H1 (cell line): ENCODE results near the gene ZBTB7A. TPM values are rescaled to one million over a fixed set of nuclear protein-coding genes. Genes with fewer than 3 reads are reported as not detected.

Source experiments
- CTCF ChIA-PET: fragments of 300-600 bp; sonication (Branson Sonifier 250); formaldehyde crosslinking; loops from one replicate; lab custom pipeline; 2021; ENCODE audit not compliant: partially characterized antibody; lab: Charles Lee
- POLR2A ChIA-PET: fragments of 300-600 bp; sonication (Branson Sonifier 250); formaldehyde crosslinking; loops from one replicate; lab custom pipeline; 2021; ENCODE audit warnings: inconsistent platforms; ENCODE audit not compliant: partially characterized antibody; lab: Charles Lee
- DNase-seq, 2 experiments: peaks; one replicate each; pipeline versions ENCODE4 v3.0.0 to v3.0.0-alpha.2; 2010 to 2022; ENCODE audit warnings: low spot score in 2 of 2, low read depth in 1 of 2, mixed read lengths in 1 of 2
- FAIRE-seq: peaks from 2 replicates; lab custom pipeline; 2011; peaks lifted over from hg19 to GRCh38; lab: Jason Lieb, UNC
- H2AFZ ChIP-seq: 2 replicates; pipeline ENCODE4 v1.8.1; 2012; ENCODE audit warnings: low read length, inconsistent platforms
- H2AK5ac ChIP-seq: 2 replicates; pipeline ENCODE4 v1.6.1; 2013; ENCODE audit warnings: low read depth, low read length
- H2BK120ac ChIP-seq: replicated peaks from 2 replicates; pipeline ENCODE3; 2013; ENCODE audit warnings: low read depth, low read length, inconsistent platforms
- H2BK12ac ChIP-seq: 2 replicates; pipeline ENCODE4 v1.6.1; 2013; ENCODE audit warnings: low read depth, low read length
- H2BK15ac ChIP-seq: 2 replicates; pipeline ENCODE4 v1.6.1; 2013; ENCODE audit warnings: low read length
- H2BK20ac ChIP-seq: 2 replicates; pipeline ENCODE4 v1.6.1; 2013; ENCODE audit warnings: low read length
- H2BK5ac ChIP-seq: 2 replicates; pipeline ENCODE4 v1.6.1; 2013; ENCODE audit warnings: low read depth, low read length
- H3K14ac ChIP-seq: 2 replicates; pipeline ENCODE4 v1.6.1; 2013; ENCODE audit warnings: inconsistent platforms; ENCODE audit not compliant: insufficient read length
- H3K18ac ChIP-seq: 2 replicates; pipeline ENCODE4 v1.6.1; 2013; ENCODE audit warnings: low read length; ENCODE audit errors: extremely low read depth
- H3K23ac ChIP-seq: 2 replicates; pipeline ENCODE4 v1.6.1; 2013; ENCODE audit warnings: inconsistent platforms; ENCODE audit not compliant: insufficient read length
- H3K23me2 ChIP-seq: 2 replicates; pipeline ENCODE4 v1.6.1; 2013; ENCODE audit warnings: low read depth, low read length
- H3K27ac ChIP-seq: 2 replicates; pipeline ENCODE4 v1.6.1; 2011; ENCODE audit warnings: low read depth, low read length, inconsistent platforms
- H3K27me3 ChIP-seq, 4 experiments: replicated peaks in 1 of 4; 1 replicate in 1 of 4; 2 replicates in 3 of 4; pipeline versions ENCODE4 v1.6.1 to v1.8.1; 2011 to 2013; ENCODE audit warnings: low read length in 3 of 4, mild to moderate bottlenecking in 3 of 4, inconsistent platforms in 2 of 4, mixed read lengths in 2 of 4, moderate library complexity in 1 of 4; ENCODE audit not compliant: control insufficient read depth in 3 of 4, insufficient read depth in 3 of 4; ENCODE audit errors: extremely low read depth in 1 of 4
- H3K36me3 ChIP-seq, 4 experiments: 2 replicates each; pipeline versions ENCODE4 v1.6.1 to v1.8.1; 2011 to 2013; ENCODE audit warnings: mild to moderate bottlenecking in 4 of 4, low read length in 3 of 4, moderate library complexity in 2 of 4, control low read depth in 1 of 4, inconsistent platforms in 1 of 4; ENCODE audit not compliant: insufficient read depth in 4 of 4, control insufficient read depth in 2 of 4
- H3K4ac ChIP-seq: replicated peaks from 2 replicates; pipeline ENCODE3; 2013; ENCODE audit warnings: low read length, low read depth, mixed read lengths, inconsistent platforms; ENCODE audit not compliant: insufficient read length
- H3K4me1 ChIP-seq, 4 experiments: replicated peaks in 1 of 4; 1 replicate in 1 of 4; 2 replicates in 3 of 4; pipeline versions ENCODE4 v1.6.1 to v1.8.1; 2011 to 2013; ENCODE audit warnings: low read length in 3 of 4, inconsistent platforms in 2 of 4, mixed read lengths in 1 of 4; ENCODE audit not compliant: insufficient read depth in 4 of 4, control insufficient read depth in 3 of 4
- H3K4me2 ChIP-seq, 2 experiments: 2 replicates each; pipeline versions ENCODE4 v1.6.1 to v1.8.1; 2011 to 2013; ENCODE audit warnings: low read depth in 2 of 2, low read length in 2 of 2, control low read depth in 1 of 2, inconsistent platforms in 1 of 2, mild to moderate bottlenecking in 1 of 2; ENCODE audit not compliant: insufficient read depth in 1 of 2
- H3K4me3 ChIP-seq, 4 experiments: fragments of 200-600, 300-600 bp in 1 of 4; sonication (generic), shearing (Covaris generic), sonication (Bioruptor Twin) in 1 of 4; 2 replicates each; pipeline versions ENCODE4 v1.5.1 to v1.8.1; 2011 to 2016; ENCODE audit warnings: low read length in 4 of 4, low read depth in 3 of 4, control low read depth in 2 of 4, inconsistent platforms in 2 of 4, mild to moderate bottlenecking in 2 of 4, mixed read lengths in 1 of 4, moderate library complexity in 1 of 4; ENCODE audit not compliant: insufficient read depth in 2 of 4; ENCODE audit errors: extremely low read depth in 1 of 4
- H3K56ac ChIP-seq: replicated peaks from 2 replicates; pipeline ENCODE3; 2013; ENCODE audit warnings: low read depth, mild to moderate bottlenecking, mixed read lengths, low read length, inconsistent platforms; ENCODE audit not compliant: insufficient read length
- H3K79me1 ChIP-seq: 2 replicates; pipeline ENCODE4 v1.6.1; 2013; ENCODE audit warnings: low read depth, low read length, control low read depth
- H3K79me2 ChIP-seq, 2 experiments: 2 replicates each; pipeline versions ENCODE4 v1.6.1 to v1.8.1; 2012 to 2013; ENCODE audit warnings: low read length in 2 of 2, mild to moderate bottlenecking in 2 of 2, inconsistent platforms in 1 of 2; ENCODE audit not compliant: insufficient read depth in 2 of 2, control insufficient read depth in 1 of 2
- H3K9ac ChIP-seq, 4 experiments: replicated peaks in 1 of 4; 1 replicate in 1 of 4; 2 replicates in 3 of 4; pipeline versions ENCODE4 v1.6.1 to v1.8.1; 2011 to 2013; ENCODE audit warnings: low read depth in 3 of 4, low read length in 3 of 4, control low read depth in 2 of 4, mild to moderate bottlenecking in 2 of 4, moderate library complexity in 2 of 4, inconsistent platforms in 1 of 4; ENCODE audit errors: extremely low read depth in 1 of 4
- H3K9me3 ChIP-seq, 2 experiments: 2 replicates each; pipeline versions ENCODE4 v1.6.1 to v1.8.1; 2012 to 2013; ENCODE audit warnings: mild to moderate bottlenecking in 2 of 2, moderate library complexity in 2 of 2, control low read depth in 1 of 2, inconsistent platforms in 1 of 2, low read depth in 1 of 2, low read length in 1 of 2, mixed read lengths in 1 of 2; ENCODE audit not compliant: insufficient read depth in 2 of 2
- H4K20me1 ChIP-seq, 2 experiments: replicated peaks in 1 of 2; 2 replicates each; pipeline versions ENCODE3 to v1.8.1; 2011 to 2013; ENCODE audit warnings: inconsistent platforms in 2 of 2, low read length in 2 of 2, mild to moderate bottlenecking in 1 of 2; ENCODE audit not compliant: insufficient read depth in 2 of 2, control insufficient read depth in 1 of 2
- H4K5ac ChIP-seq: 2 replicates; pipeline ENCODE4 v1.6.1; 2013; ENCODE audit warnings: low read length, low read depth, mixed read lengths, inconsistent platforms; ENCODE audit not compliant: insufficient read length
- H4K8ac ChIP-seq: 2 replicates; pipeline ENCODE4 v1.8.0; 2013; ENCODE audit warnings: mild to moderate bottlenecking, moderate library complexity, low read length, inconsistent platforms; ENCODE audit not compliant: insufficient read depth; ENCODE audit errors: extremely low read depth
- H4K91ac ChIP-seq: replicated peaks from 2 replicates; pipeline ENCODE3; 2013; ENCODE audit warnings: low read length, mixed read lengths, inconsistent platforms; ENCODE audit not compliant: insufficient read length
- BACH1 ChIP-seq: IDR thresholded peaks from 2 replicates; pipeline ENCODE4 v1.6.1; 2012; ENCODE audit warnings: low read length, improper control_type of control experiment
- FOSL1 ChIP-seq: IDR thresholded peaks from 2 replicates; pipeline ENCODE4 v1.6.1; 2011; ENCODE audit warnings: mild to moderate bottlenecking, low read depth, low read length, moderate library complexity; ENCODE audit not compliant: insufficient read depth
- GABPA ChIP-seq: IDR thresholded peaks from 2 replicates; pipeline ENCODE4 v1.6.1; 2011; ENCODE audit warnings: mild to moderate bottlenecking, low read length, moderate library complexity, borderline replicate concordance; ENCODE audit not compliant: insufficient read depth
- KDM4A ChIP-seq: IDR thresholded peaks from one replicate; pipeline ENCODE4 v1.7.1; 2012; ENCODE audit warnings: low read depth, mild to moderate bottlenecking, moderate library complexity, low read length, inconsistent platforms; ENCODE audit not compliant: severe bottlenecking
- MAFK ChIP-seq: IDR thresholded peaks from 2 replicates; pipeline ENCODE4 v1.6.1; 2012; ENCODE audit warnings: low read depth, mild to moderate bottlenecking, improper control_type of control experiment, low read length
- PHF8 ChIP-seq: fragments of 200-600 bp; sonication (generic); conservative IDR thresholded peaks from 2 replicates; pipeline ENCODE4 v1.7.1; 2012; ENCODE audit warnings: low read depth, mild to moderate bottlenecking, inconsistent platforms, low read length, moderate library complexity
- RXRA ChIP-seq: IDR thresholded peaks from 2 replicates; pipeline ENCODE4 v1.6.1; 2011; ENCODE audit warnings: low read depth, mild to moderate bottlenecking, low read length, moderate library complexity; ENCODE audit not compliant: insufficient read depth
- SIRT6 ChIP-seq: IDR thresholded peaks from one replicate; pipeline ENCODE4 v1.7.1; 2012; ENCODE audit warnings: low read length, inconsistent platforms
- SP4 ChIP-seq: IDR thresholded peaks from 2 replicates; pipeline ENCODE4 v1.6.1; 2012; ENCODE audit warnings: low read length, inconsistent platforms
- TAF1 ChIP-seq: IDR thresholded peaks from 2 replicates; pipeline ENCODE4 v1.6.1; 2011; ENCODE audit warnings: mild to moderate bottlenecking, low read depth, low read length
- ZNF274 ChIP-seq: IDR thresholded peaks from 2 replicates; pipeline ENCODE4 v1.7.0; 2012; ENCODE audit warnings: low read length, borderline replicate concordance; ENCODE audit errors: extremely low read depth
- WGBS, 2 experiments: shearing (Covaris generic) in 1 of 2; methylation state at CpG; one replicate each; pipeline versions ENCODE4 v1.1.6 to v1.1.7; 2013 to 2015; ENCODE audit warnings: low lambda C conversion rate in 2 of 2, mixed read lengths in 2 of 2, inconsistent platforms in 1 of 2, low coverage in 1 of 2, missing lambda C conversion rate in 1 of 2; ENCODE audit not compliant: insufficient replicate concordance in 2 of 2, insufficient coverage in 1 of 2, insufficient read length in 1 of 2; ENCODE audit errors: extremely low coverage in 1 of 2, missing lambda C conversion rate in 1 of 2; 5-methylcytosine and 5-hydroxymethylcytosine counted together
- polyA plus RNA-seq, 7 experiments: library from polyadenylated mRNA; depleted of rRNA in 3 of 7; stranded (reverse) in 5 of 7; unstranded in 2 of 7; fragments of >200 nt in 5 of 7; fragments of 200-250 nt in 2 of 7; gene quantifications; 1 replicate in 5 of 7; 2 replicates in 1 of 7; 4 replicates in 1 of 7; pipeline versions ENCODE4 v1.2.1 to v1.2.3, GENCODE V29; 2011 to 2013; ENCODE audit warnings: missing spikeins in 2 of 7, mixed read lengths in 2 of 7
- total RNA-seq: library from RNA; stranded (reverse); fragmentation: NEBNext Ultra II Directional; extraction: Animal tissue kit (Norgen Biotek cat#: 25700); gene quantifications from 2 replicates; pipeline ENCODE4 v1.2.1, GENCODE V29; 2021

ZBTB7A gene
- total and polyA plus RNA-seq, 2 of the 8 experiments (the other 6 are each of a cell fraction or from before 2014, with no cell fraction given), result 5.6 to 17.8 TPM

GRCh38 chr19:4034048-4035017, 32.4 kb downstream of the ZBTB7A start:
- Histone ChIP-seq H2AFZ (no peak overlapping the region), H3K14ac (no peak overlapping the region), H4K91ac (no peak overlapping the region), H3K27me3 (no peaks in the 10 kb centered on the region), H4K8ac (0 out of 2 replicates have a peak overlapping the region, but pooled peaks have one; percentile 14), H2BK5ac (no peak overlapping the region), H2BK15ac (no peak overlapping the region), H2BK12ac (no peak overlapping the region), H4K5ac (no peak overlapping the region), H3K4ac (no peak overlapping the region), H3K56ac (no peak overlapping the region), H3K23ac (no peak overlapping the region), H3K27ac (no peak overlapping the region), H3K4me3 (no peak overlapping the region), H2BK20ac (no peak overlapping the region), H3K9ac (peak overlapping the region in 1 of 4 experiments; percentile 22; a peak in 1 of 7 replicates), H3K4me2 (no peak overlapping the region), H3K4me1 (no peaks in the 10 kb centered on the region), H3K18ac (no peak overlapping the region), H3K79me2 (no peaks in the 10 kb centered on the region), H3K23me2 (peaks cover 9% of the 10 kb centered on the region; the same call in 1 of the 2 replicates), H3K9me3 (peaks cover 3 to 5% of the 10 kb centered on the region in 2 experiments; a peak in 1 of 4 replicates), H3K36me3 (peaks cover 0 to 48% (median 22%) of the 10 kb centered on the region in 4 experiments; a peak in 6 of 8 replicates), H3K79me1 (no peaks in the 10 kb centered on the region), H2AK5ac (no peak overlapping the region), H4K20me1 (peaks cover 0 to 13% of the 10 kb centered on the region in 2 experiments), H2BK120ac (no peak overlapping the region)
- FAIRE-seq, result no peak
- no peak for DNase-seq
- CTCF ChIA-PET, result interaction anchor here (1.0 kb wide), 1 partner anchor 29 kb away, joined by 3 read pairs; no protein-coding TSS in a partner anchor
- POLR2A ChIA-PET, result interaction anchor here (0.9 to 2.9 kb wide), 10 partner anchors 11 to 162 kb away, joined by 3 to 18 read pairs (median 4); partner anchors contain the start of genes DAPK3, EEF2 and PIAS4
- 92% methylated on average over 34 of the region's 34 CpGs; no CpG with 5 or more reads in 1 of the 2 experiments for WGBS, 2 experiments
- no peak for TF ChIP-seq GABPA
- no peak for TF ChIP-seq FOSL1
- TF ChIP-seq BACH1, result no peak
- no peak for TF ChIP-seq ZNF274
- no peak for TF ChIP-seq KDM4A
- no peak for TF ChIP-seq SIRT6
- no peak for TF ChIP-seq RXRA
- no peak for TF ChIP-seq PHF8
- no peak for TF ChIP-seq TAF1
- TF ChIP-seq SP4, result no peak
- no peak for TF ChIP-seq MAFK
